Stimulated activated naive B cell treated with anti-CD40 and anti-IgM and Interleukin-4, amounts not matched to agents 10 μg/mL and 1 μg/mL and 100 μg/mL, for 72 hours (primary cell): ENCODE results near the gene PDCL3.

Experiments
- ATAC-seq, 2 donors: fragments of 150-1000 bp; cut with Tn5 transposase; replicated peaks; 2 replicates each; pipeline ENCODE4 v1.10.0; 2021; ENCODE audit warnings: moderate library complexity in 1 of 2
- DNase-seq: peaks from one replicate; pipeline ENCODE4 v3.0.0; 2021
- H3K27ac Mint-ChIP-seq: one replicate; pipeline ENCODE4 v1.8.0; 2022; ENCODE audit warnings: mild to moderate bottlenecking, mixed read lengths
- H3K27me3 Mint-ChIP-seq, 2 donors: one replicate each; pipeline ENCODE4 v1.8.0; 2022; ENCODE audit warnings: mixed read lengths in 2 of 2
- H3K36me3 Mint-ChIP-seq, 2 donors: one replicate each; pipeline ENCODE4 v1.8.0; 2022; ENCODE audit warnings: mixed read lengths in 2 of 2, mild to moderate bottlenecking in 1 of 2
- H3K4me1 Mint-ChIP-seq, 2 donors: one replicate each; pipeline ENCODE4 v1.8.0; 2022; ENCODE audit warnings: mixed read lengths in 2 of 2, mild to moderate bottlenecking in 1 of 2
- H3K4me3 Mint-ChIP-seq, 2 donors: one replicate each; pipeline ENCODE4 v1.8.0; 2022; ENCODE audit warnings: mild to moderate bottlenecking in 2 of 2, mixed read lengths in 2 of 2, moderate library complexity in 1 of 2
- H3K9me3 Mint-ChIP-seq, 2 donors: one replicate each; pipeline ENCODE4 v1.8.0; 2022; ENCODE audit warnings: mixed read lengths in 2 of 2, mild to moderate bottlenecking in 1 of 2

PDCL3 gene

DNA sequence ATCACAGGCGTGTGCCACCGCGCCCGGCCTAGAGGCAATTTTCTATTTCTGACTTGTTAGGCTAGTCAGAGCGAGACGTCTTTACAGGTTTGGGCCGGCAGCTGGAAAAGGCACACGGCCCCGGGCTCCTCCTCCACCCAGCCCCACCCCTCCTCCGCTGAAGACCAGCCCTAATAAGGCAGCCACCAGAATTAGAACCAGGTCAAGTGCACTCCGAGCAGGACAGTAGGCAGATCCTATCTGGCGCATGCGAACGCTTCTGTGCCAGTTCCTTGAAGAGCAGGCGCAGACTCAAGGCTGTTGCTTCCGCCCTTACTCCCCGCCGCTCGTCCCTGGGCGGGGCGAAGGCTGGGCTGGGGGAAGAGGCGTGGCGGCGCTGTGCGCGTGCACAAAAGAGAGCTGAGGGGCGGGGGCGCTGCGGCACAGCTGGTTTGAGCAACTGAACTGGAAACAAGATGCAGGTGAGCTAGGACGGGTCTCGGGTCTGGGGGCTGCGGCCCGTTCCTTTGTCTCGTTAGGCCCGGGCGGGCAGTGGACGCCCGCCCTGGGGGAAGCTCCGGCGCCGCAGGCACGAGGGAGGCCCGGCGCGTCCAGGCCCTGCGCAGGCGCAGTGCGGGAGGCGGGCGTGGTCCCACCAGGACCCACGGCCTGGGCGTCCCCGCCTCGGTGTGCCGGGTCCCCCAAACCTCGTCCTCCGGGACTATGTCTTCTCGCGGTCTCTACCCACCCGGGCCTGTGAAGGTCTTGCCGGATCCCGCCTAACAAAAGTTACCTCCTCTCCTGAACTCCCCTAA lies at the start of gene PDCL3:
TSS of gene PDCL3 (plus strand) at position 381 of the 794 bp plus-strand sequence. CDS start at position 456, 75 bp downstream.
- peak; percentile 94 for DNase-seq
- Mint-ChIP-seq H3K27me3 (no peaks in the 10 kb centered on the region), H3K27ac (peak within 1 kb of the TSS; percentile 99), H3K4me3 (peak within 1 kb of the TSS; percentile 97 to 98), H3K4me1 (peaks cover 13 to 33% of the 10 kb centered on the region in 2 donors), H3K36me3 (peaks cover 15 to 26% of the 10 kb centered on the region in 2 donors), H3K9me3 (no peaks in the 10 kb centered on the region)
- ATAC-seq: peak; percentile 92 to 94

DNA sequence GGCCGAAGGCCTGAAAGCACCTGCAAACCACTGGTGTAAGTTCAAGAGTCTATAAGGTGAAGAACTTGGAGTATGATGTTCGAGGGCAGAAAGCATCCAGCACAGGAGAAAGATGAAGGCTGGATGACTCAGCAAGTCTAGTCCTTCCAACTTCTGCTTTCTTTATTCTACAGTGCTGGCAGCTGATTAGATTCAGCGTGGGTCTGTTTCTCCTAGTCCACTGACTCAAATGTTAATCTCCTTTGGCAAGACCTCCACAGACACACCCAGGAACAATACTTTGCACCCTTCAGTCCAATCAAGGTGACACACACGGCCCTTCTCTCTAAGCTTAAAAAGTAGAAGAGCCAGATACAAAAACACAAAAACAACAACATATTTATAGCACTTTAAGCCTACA lies 49.1 kb upstream of the PDCL3 start:
- H3K4me1 Mint-ChIP-seq: peaks cover 8 to 11% of the 10 kb centered on the region in 2 donors
- ATAC-seq (peak; percentile 83 to 85), DNase-seq (no peak)
- H3K27me3 Mint-ChIP-seq: peaks cover 12% of the 10 kb centered on the region in 2 donors
- H3K9me3 Mint-ChIP-seq: peaks cover 0 to 3% of the 10 kb centered on the region in 2 donors
- H3K4me3 Mint-ChIP-seq: no peak overlapping the region
- H3K36me3 Mint-ChIP-seq: no peaks in the 10 kb centered on the region
- H3K27ac Mint-ChIP-seq: peak overlapping the region; percentile 88

DNA sequence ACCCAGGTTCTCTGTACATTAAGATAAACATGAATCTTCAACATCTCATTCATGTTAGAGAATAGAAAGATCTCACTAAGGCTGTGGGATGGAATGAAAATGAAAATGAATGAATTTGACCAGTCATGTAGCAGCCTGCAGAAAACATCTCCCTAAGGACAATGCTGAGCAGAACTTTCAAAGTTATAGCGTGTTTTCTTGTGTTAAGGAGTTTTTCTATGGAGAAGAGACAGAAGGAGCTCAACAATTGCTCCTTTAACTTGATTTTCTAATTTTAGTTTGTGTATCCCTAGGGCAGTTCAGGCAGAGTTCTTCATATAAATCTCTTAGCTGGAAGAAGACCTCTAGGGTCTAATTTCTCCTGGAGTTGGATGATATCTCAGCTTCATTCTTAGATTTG lies 45.2 kb upstream of the PDCL3 start:
- no peak for DNase-seq
- Mint-ChIP-seq H3K4me1 (peaks cover 8 to 11% of the 10 kb centered on the region in 2 donors), H3K36me3 (peaks cover 0 to 1% of the 10 kb centered on the region in 2 donors), H3K4me3 (no peak overlapping the region), H3K27ac (no peak overlapping the region), H3K27me3 (peaks cover 21 to 28% of the 10 kb centered on the region in 2 donors), H3K9me3 (peaks cover 0 to 3% of the 10 kb centered on the region in 2 donors)
- no peak for ATAC-seq

DNA sequence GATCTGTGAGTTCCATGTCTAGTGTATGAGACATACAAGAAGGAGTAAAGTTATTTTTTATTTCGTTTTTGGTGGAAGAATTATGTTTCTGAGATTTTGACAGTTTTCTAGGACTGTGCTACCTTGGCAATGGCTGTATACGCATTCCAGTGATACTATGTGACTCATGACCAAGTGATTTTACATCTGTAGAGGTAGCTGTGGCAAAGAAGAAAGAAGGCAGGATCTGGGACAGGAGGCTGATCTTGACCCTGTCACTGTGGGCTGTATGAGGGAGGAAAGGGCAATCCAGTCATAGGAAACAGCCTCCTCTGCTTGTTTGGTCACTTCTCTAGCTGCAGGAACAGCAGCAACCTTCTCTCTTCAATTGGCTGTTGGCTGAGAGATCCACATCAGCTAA lies 44.0 kb upstream of the PDCL3 start:
- H3K36me3 Mint-ChIP-seq: peaks cover 0 to 1% of the 10 kb centered on the region in 2 donors
- H3K4me1 Mint-ChIP-seq: peaks cover under 1 to 2% of the 10 kb centered on the region in 2 donors
- peaks cover 21 to 28% of the 10 kb centered on the region in 2 donors for H3K27me3 Mint-ChIP-seq
- no peak overlapping the region for H3K27ac Mint-ChIP-seq
- DNase-seq: no peak
- no peaks in the 10 kb centered on the region for H3K9me3 Mint-ChIP-seq
- H3K4me3 Mint-ChIP-seq: no peak overlapping the region
- ATAC-seq: no peak

DNA sequence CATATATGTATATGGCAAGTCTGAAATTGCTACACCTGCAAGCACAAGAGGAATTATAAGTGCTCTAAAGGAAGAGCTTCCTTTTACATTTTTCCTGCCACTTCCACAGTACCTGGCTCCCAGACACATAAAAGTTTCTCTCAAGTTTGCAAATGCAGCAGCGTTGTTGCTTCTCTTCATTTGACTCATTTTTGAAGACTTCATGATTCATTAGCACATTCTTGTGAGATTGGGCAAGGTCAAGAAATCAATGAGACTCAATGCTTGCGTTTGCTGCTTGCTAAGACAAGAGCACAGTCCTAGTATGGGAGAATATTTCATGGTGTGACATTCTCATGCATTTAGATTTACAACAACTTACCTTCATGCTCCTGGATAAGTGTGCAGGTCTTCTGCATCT lies 42.6 kb upstream of the PDCL3 start:
- no peak overlapping the region for H3K27ac Mint-ChIP-seq
- no peaks in the 10 kb centered on the region for H3K4me1 Mint-ChIP-seq
- H3K36me3 Mint-ChIP-seq: peaks cover 0 to 1% of the 10 kb centered on the region in 2 donors
- H3K27me3 Mint-ChIP-seq: peaks cover 21 to 28% of the 10 kb centered on the region in 2 donors
- DNase-seq: no peak
- no peak for ATAC-seq
- H3K4me3 Mint-ChIP-seq: no peak overlapping the region
- H3K9me3 Mint-ChIP-seq: no peaks in the 10 kb centered on the region

DNA sequence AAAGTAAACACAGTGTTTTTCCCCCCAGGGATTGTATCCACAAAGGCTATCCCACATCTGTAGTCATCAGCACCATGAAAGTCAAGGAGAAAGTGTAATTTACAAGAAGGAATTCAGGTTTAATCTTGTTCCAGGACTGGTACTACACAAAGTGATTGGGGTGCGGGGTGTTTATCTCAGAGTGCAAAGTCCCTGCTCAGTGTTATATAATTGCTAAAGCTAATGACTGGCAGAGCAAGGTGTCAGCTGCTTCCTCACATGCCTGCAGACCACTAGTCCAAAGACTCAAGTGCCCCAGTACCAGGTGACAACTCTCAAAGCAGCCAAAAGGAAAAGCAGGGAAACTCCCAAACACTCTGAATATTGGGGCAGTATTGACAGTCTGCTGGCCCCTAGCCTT lies 40.4 kb upstream of the PDCL3 start:
- Mint-ChIP-seq H3K27me3 (peaks cover 21 to 25% of the 10 kb centered on the region in 2 donors), H3K27ac (no peak overlapping the region), H3K36me3 (peaks cover 0 to 1% of the 10 kb centered on the region in 2 donors), H3K4me3 (no peak overlapping the region), H3K4me1 (no peaks in the 10 kb centered on the region), H3K9me3 (no peaks in the 10 kb centered on the region)
- DNase-seq: no peak
- ATAC-seq: no peak

DNA sequence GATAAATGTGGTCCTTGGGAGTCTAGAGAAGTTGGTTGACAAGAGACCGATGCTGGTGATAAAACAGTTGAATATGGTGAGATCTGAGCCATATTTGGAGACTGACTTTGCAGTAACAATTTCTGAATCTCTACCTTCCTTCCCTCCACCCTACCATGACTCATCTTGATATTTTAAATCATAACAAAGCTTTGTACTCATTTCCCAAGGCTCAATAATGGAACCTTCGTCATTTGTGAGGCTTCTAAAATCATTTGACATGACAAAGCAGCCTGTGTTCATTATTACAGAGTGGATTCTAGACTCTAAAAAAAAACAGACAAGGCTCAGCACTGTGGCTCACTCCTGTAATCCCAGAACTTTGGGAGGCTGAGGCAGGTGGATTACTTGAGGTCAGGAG lies 38.5 kb upstream of the PDCL3 start:
- Mint-ChIP-seq H3K27me3 (peaks cover 12 to 15% of the 10 kb centered on the region in 2 donors), H3K4me1 (no peaks in the 10 kb centered on the region), H3K4me3 (no peak overlapping the region), H3K9me3 (no peaks in the 10 kb centered on the region), H3K36me3 (peaks cover 0 to 1% of the 10 kb centered on the region in 2 donors), H3K27ac (no peak overlapping the region)
- DNase-seq (no peak), ATAC-seq (no peak)

DNA sequence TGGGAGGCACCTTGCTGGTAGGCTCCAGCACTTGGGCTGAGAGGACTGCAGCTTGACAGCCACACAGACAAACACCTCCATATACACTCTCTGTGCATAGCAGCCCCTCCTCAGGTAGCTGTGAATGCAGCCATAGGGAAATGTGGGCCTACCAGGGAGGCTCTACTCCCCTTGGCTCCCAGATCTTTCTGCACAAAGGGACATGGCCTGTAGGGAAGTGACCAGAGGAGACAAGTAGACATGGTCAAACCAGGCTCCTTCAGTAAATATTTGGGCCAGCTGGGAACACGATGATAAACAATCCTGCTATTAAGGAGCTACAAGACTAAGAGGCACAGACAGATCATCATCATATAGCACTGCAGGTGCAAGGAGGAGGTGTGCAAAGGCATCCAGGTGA lies 35.9 kb upstream of the PDCL3 start:
- no peak overlapping the region for H3K4me3 Mint-ChIP-seq
- no peaks in the 10 kb centered on the region for H3K36me3 Mint-ChIP-seq
- no peak for ATAC-seq
- no peaks in the 10 kb centered on the region for H3K4me1 Mint-ChIP-seq
- DNase-seq: no peak
- H3K9me3 Mint-ChIP-seq: no peaks in the 10 kb centered on the region
- H3K27me3 Mint-ChIP-seq: peaks cover 7 to 19% of the 10 kb centered on the region in 2 donors
- H3K27ac Mint-ChIP-seq: no peak overlapping the region

DNA sequence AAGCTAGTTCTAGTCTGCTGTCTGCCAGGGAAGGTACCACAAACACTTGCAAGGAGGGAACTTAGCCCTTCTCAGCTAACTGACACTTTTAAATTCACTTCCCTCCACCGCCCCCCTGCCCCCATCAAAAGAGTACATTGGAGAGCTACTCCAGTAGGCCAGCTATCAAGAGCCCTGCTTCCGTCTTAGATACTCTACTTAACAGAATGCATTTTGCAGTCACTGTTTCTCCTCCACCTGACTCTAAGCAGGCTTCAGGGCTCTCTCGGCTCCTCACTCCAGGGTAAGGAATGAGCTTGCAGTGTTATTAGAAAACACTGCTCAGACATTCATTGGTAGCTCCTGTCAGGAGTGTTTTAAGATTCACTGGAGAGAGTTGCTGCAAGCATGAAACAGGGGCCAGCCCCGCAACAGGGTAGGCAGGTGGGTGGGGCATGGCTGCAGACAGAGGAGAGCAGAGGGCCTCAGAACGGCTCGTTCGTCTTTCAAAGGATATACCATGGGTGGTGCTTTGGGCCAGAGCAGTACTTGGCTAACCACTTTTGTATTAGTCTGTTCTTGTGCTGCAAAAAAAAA lies 35.3 kb upstream of the PDCL3 start:
- DNase-seq (no peak), ATAC-seq (no peak)
- H3K36me3 Mint-ChIP-seq: no peaks in the 10 kb centered on the region
- H3K27ac Mint-ChIP-seq: no peak overlapping the region
- H3K4me3 Mint-ChIP-seq: no peak overlapping the region
- H3K27me3 Mint-ChIP-seq: peaks cover 7 to 19% of the 10 kb centered on the region in 2 donors
- no peaks in the 10 kb centered on the region for H3K4me1 Mint-ChIP-seq
- H3K9me3 Mint-ChIP-seq: no peaks in the 10 kb centered on the region

DNA sequence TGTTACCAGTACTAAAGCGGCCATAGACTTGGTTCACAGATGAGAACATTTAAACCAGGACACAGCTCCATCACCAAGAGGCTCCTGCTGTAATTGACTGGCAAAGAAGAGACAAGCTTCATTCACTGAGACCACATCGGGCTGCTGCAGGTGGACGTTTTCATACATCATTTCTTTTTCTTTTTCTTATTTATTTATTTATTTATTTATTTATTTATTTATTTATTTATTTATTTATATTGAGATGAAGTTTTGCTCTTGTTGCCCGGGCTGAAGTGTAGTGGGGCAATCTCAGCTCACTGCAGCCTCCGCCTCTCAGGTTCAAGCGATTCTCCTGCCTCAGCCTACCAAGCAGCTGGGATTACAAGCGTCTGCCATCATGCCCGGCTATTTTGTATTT lies 33.6 kb upstream of the PDCL3 start:
- H3K4me3 Mint-ChIP-seq: no peak overlapping the region
- H3K9me3 Mint-ChIP-seq: peaks cover 2 to 3% of the 10 kb centered on the region in 2 donors
- peaks cover 7 to 27% of the 10 kb centered on the region in 2 donors for H3K27me3 Mint-ChIP-seq
- no peak overlapping the region for H3K27ac Mint-ChIP-seq
- H3K36me3 Mint-ChIP-seq: no peaks in the 10 kb centered on the region
- H3K4me1 Mint-ChIP-seq: no peaks in the 10 kb centered on the region
- ATAC-seq (no peak), DNase-seq (no peak)

DNA sequence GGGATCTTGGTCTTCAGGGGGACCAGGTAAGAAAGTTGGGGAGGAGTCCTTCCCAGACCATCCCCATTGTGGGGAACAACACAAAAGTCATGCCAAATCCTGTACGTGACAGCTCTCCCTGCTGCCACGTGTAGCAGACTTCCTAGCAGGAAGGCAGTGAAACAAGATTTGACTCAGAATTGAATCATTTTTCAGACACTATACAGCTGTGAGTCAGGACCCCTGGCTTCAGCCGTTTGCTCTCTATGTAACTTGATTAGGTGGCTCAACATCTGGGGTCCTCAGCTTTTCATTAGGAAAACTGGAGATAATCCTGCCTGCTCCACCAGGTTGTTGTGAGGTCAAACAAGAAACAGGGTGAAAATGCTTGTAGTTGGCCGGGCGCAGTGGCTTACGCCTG lies 32.9 kb upstream of the PDCL3 start:
- H3K36me3 Mint-ChIP-seq: no peaks in the 10 kb centered on the region
- no peaks in the 10 kb centered on the region for H3K4me1 Mint-ChIP-seq
- no peak overlapping the region for H3K4me3 Mint-ChIP-seq
- ATAC-seq (no peak), DNase-seq (no peak)
- H3K27ac Mint-ChIP-seq: no peak overlapping the region
- peaks cover 2 to 3% of the 10 kb centered on the region in 2 donors for H3K9me3 Mint-ChIP-seq
- peaks cover 7 to 27% of the 10 kb centered on the region in 2 donors for H3K27me3 Mint-ChIP-seq

DNA sequence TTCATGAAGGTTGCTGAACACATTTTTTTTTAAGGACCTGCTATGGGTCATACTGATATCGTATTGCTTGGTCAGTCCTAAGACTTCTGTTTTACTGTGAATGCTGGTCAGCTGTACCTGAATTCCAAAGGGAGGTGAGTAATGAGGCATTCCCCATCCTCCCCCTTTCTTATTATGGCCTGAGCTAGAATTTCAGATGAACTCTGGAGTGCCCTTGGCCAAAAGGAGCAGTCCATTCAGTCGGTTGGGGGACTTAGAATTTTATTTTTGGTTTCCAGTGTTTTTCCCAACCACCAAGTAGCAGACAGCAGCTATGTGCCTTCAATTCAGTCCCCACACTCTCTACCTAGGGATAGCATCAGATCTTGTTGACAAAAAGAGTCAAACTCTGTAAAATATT lies 26.9 kb upstream of the PDCL3 start:
- Mint-ChIP-seq H3K9me3 (peaks cover 2 to 3% of the 10 kb centered on the region in 2 donors), H3K4me1 (no peaks in the 10 kb centered on the region), H3K27me3 (peaks cover 10 to 13% of the 10 kb centered on the region in 2 donors), H3K27ac (no peak overlapping the region), H3K4me3 (no peak overlapping the region), H3K36me3 (no peaks in the 10 kb centered on the region)
- DNase-seq (no peak), ATAC-seq (no peak)

DNA sequence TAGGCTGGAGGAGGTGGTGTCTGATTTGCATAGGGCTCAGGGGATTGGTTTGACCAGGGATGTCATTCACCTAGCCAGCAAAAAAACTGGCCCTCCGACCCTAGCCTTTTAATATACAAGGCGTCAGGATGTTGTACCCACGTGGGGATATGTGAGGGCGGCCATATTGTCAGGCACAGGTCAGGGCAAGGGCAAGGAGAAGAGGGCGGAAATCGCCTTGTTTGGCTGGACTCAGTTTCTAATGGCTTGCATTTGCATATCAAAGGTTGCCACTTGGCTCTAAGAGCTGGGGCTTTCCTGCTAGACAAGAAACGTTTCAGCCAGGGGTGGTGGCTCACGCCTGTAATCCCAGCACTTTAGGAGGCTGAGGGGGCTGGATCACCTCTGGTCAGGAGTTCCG lies 24.9 kb upstream of the PDCL3 start:
- ATAC-seq: no peak
- Mint-ChIP-seq H3K27ac (no peak overlapping the region), H3K4me3 (no peak overlapping the region), H3K9me3 (peaks cover 2 to 3% of the 10 kb centered on the region in 2 donors), H3K4me1 (no peaks in the 10 kb centered on the region), H3K27me3 (peaks cover 10 to 15% of the 10 kb centered on the region in 2 donors), H3K36me3 (no peaks in the 10 kb centered on the region)
- no peak for DNase-seq

DNA sequence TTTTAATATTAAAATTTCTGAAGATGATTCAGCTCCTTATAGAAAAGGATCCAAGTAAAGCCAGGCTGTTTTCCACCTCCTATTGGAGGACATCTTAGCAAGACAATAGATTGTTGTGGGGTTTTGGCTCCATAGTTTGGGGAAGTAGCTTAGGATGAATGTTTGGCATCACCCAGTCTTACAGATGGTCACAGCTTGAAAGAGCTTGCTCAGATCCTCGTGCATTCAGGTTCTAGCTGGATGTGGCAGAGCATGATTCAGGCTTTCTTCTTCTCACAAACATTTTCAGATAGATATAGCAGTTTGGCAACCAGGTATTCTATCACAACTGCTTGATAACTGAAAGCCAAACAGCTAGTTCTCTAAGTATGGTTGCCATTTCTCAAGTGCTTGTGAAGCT lies 23.6 kb upstream of the PDCL3 start:
- peaks cover 0 to 7% of the 10 kb centered on the region in 2 donors for H3K4me1 Mint-ChIP-seq
- no peak for DNase-seq
- peaks cover 10 to 19% of the 10 kb centered on the region in 2 donors for H3K27me3 Mint-ChIP-seq
- no peak overlapping the region for H3K27ac Mint-ChIP-seq
- ATAC-seq: no peak
- no peaks in the 10 kb centered on the region for H3K36me3 Mint-ChIP-seq
- no peaks in the 10 kb centered on the region for H3K9me3 Mint-ChIP-seq
- H3K4me3 Mint-ChIP-seq: no peak overlapping the region

DNA sequence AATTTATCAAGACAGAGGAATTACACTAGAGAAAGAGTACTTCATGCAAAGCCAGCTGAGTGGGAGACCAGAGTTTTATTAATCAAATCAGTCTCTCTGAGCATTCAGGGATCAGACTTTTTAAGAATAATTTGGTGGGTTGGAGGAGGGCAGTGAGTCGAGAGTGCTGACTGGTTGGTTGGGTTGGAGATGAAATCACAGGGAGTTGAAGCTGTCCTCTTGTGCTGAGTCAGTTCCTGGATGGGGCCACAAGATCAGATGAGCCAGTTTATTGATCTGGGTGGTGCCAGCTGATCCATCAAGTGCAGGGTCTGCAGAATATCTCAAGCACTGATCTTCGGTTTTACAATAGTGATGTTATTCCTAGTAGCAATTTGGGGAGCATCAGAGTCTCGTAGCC lies 21.4 kb upstream of the PDCL3 start:
- Mint-ChIP-seq H3K36me3 (no peaks in the 10 kb centered on the region), H3K27ac (no peak overlapping the region), H3K9me3 (no peaks in the 10 kb centered on the region), H3K4me3 (no peak overlapping the region), H3K27me3 (peaks cover 12 to 22% of the 10 kb centered on the region in 2 donors), H3K4me1 (peaks cover 0 to 8% of the 10 kb centered on the region in 2 donors)
- no peak for DNase-seq
- no peak for ATAC-seq
